ENCODE data around the gene CLEC9A. TPM values are rescaled to one million over a fixed set of nuclear protein-coding genes. Genes with fewer than 3 reads are reported as not detected.

Gene CLEC9A
- total and polyA plus RNA-seq, 7 experiments from 2014 or later, result 0.29 to 0.64 TPM; not detected in 5

DNA sequence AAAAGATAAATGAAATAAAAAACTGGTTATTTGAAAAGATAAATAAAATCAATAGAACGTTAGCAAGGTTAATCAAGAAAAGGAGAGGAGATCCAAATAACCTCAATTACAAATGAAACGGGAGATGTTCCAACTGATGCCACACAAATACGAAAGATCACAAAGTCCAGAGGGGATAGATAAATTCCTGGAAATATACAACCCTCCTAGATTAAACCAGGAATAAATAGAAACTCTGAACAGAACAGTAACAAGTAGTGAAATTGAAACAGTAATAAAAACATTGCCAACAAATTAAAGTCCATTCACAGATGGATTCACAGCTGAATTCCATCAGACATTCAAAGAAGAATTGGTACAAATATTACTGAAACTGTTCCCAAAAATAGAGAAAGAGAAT, 55.9 kb downstream of the CLEC9A start:
- Mint-ChIP-seq H3K4me3 (no peak overlapping the region), H3K9me3 (peaks cover 3 to 27% (median 15%) of the 10 kb centered on the region in 11 donors), H3K27me3 (peaks cover 0 to 23% (median 10%) of the 10 kb centered on the region in 5 donors), H3K4me1 (peaks cover 0 to 5% (median 0%) of the 10 kb centered on the region in 7 donors), H3K27ac (no peak overlapping the region), H3K36me3 (peaks cover 0 to 8% (median 4%) of the 10 kb centered on the region in 5 donors)
- Histone ChIP-seq H3K4me1 (ENCODE audit: control insufficient read depth in 2 of 2, insufficient read depth in 2 of 2, low read length in 2 of 2) (no peaks in the 10 kb centered on the region), H3K4me3 (ENCODE audit: low read length) (no peak overlapping the region), H3K27me3 (ENCODE audit: control insufficient read depth in 2 of 2, insufficient read depth in 2 of 2, low read length in 2 of 2) (no peaks in the 10 kb centered on the region), H3K27ac (ENCODE audit: low read depth, low read length) (no peak overlapping the region), H3K36me3 (ENCODE audit: control insufficient read depth in 2 of 3, insufficient read depth in 3 of 3, low read length in 3 of 3) (no peaks in the 10 kb centered on the region), H3K9me3 (ENCODE audit: control insufficient read depth in 2 of 3, low read length in 3 of 3) (no peaks in the 10 kb centered on the region)
- intact Hi-C loops (cut with micrococcal nuclease), result no loop called here
- POLR2A ChIA-PET, result no interaction called here
- CTCF ChIA-PET, result no interaction called here
- no peak for DNase-seq
- no peak for ATAC-seq

DNA sequence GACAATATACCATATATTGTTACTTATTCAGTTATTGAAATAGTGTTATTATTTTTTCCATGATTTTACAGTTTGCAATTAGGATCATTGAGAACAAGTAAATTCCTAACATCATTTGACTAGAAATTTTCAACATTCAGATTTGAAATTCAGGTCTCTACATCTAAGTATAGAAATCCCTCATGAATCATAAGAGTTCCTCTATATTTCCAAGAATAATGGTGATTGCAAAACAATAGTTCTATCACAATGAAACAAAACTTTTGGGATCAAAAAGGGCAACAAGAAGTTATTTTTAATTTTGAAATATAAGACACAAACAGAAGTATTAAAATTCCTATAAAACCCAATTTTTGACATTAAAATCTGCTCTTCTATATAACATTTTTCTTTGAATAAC, 57.5 kb downstream of the CLEC9A start:
- DNase-seq, result no peak
- H3K4me3 ChIP-seq (ENCODE audit: low read length), result no peak overlapping the region
- H3K27ac Mint-ChIP-seq, result no peak overlapping the region
- no peaks in the 10 kb centered on the region for H3K36me3 ChIP-seq (ENCODE audit: control insufficient read depth in 2 of 3, insufficient read depth in 3 of 3, low read length in 3 of 3)
- H3K36me3 Mint-ChIP-seq, result peaks cover 0 to 8% (median 4%) of the 10 kb centered on the region in 5 donors
- no peak overlapping the region for H3K27ac ChIP-seq (ENCODE audit: low read depth, low read length)
- no peak for ATAC-seq
- POLR2A ChIA-PET, result no interaction called here
- peaks cover 0 to 5% (median 0%) of the 10 kb centered on the region in 7 donors for H3K4me1 Mint-ChIP-seq
- no peaks in the 10 kb centered on the region for H3K27me3 ChIP-seq (ENCODE audit: control insufficient read depth in 2 of 2, insufficient read depth in 2 of 2, low read length in 2 of 2)
- intact Hi-C loops (cut with micrococcal nuclease), result no loop called here
- no peaks in the 10 kb centered on the region for H3K4me1 ChIP-seq (ENCODE audit: control insufficient read depth in 2 of 2, insufficient read depth in 2 of 2, low read length in 2 of 2)
- H3K9me3 ChIP-seq (ENCODE audit: control insufficient read depth in 2 of 3, low read length in 3 of 3), result no peaks in the 10 kb centered on the region
- peaks cover 2 to 17% (median 13%) of the 10 kb centered on the region in 11 donors for H3K9me3 Mint-ChIP-seq
- CTCF ChIA-PET, result no interaction called here
- peaks cover 0 to 24% (median 4%) of the 10 kb centered on the region in 5 donors for H3K27me3 Mint-ChIP-seq
- no peak overlapping the region for H3K4me3 Mint-ChIP-seq

GRCh38 chr12:10088955-10089900, 58.7 kb downstream of the CLEC9A start:
- Histone ChIP-seq H3K4me3 (ENCODE audit: low read length) (no peak overlapping the region), H3K27ac (ENCODE audit: low read depth, low read length) (no peak overlapping the region), H3K4me1 (ENCODE audit: control insufficient read depth in 2 of 2, insufficient read depth in 2 of 2, low read length in 2 of 2) (no peaks in the 10 kb centered on the region), H3K27me3 (ENCODE audit: control insufficient read depth in 2 of 2, insufficient read depth in 2 of 2, low read length in 2 of 2) (no peaks in the 10 kb centered on the region), H3K36me3 (ENCODE audit: control insufficient read depth in 2 of 3, insufficient read depth in 3 of 3, low read length in 3 of 3) (no peaks in the 10 kb centered on the region), H3K9me3 (ENCODE audit: control insufficient read depth in 2 of 3, low read length in 3 of 3) (no peaks in the 10 kb centered on the region)
- Mint-ChIP-seq H3K4me1 (peaks cover 0 to 5% (median 0%) of the 10 kb centered on the region in 7 donors), H3K27ac (no peak overlapping the region), H3K4me3 (no peak overlapping the region), H3K27me3 (peaks cover 0 to 24% (median 4%) of the 10 kb centered on the region in 5 donors), H3K9me3 (peaks cover 0 to 11% (median 6%) of the 10 kb centered on the region in 11 donors), H3K36me3 (peaks cover 0 to 5% (median 1%) of the 10 kb centered on the region in 5 donors)
- DNase-seq (no peak), ATAC-seq (no peak)
- ChIA-PET POLR2A (no interaction called here), CTCF (no interaction called here)
- intact Hi-C loops (cut with micrococcal nuclease), result no loop called here

DNA sequence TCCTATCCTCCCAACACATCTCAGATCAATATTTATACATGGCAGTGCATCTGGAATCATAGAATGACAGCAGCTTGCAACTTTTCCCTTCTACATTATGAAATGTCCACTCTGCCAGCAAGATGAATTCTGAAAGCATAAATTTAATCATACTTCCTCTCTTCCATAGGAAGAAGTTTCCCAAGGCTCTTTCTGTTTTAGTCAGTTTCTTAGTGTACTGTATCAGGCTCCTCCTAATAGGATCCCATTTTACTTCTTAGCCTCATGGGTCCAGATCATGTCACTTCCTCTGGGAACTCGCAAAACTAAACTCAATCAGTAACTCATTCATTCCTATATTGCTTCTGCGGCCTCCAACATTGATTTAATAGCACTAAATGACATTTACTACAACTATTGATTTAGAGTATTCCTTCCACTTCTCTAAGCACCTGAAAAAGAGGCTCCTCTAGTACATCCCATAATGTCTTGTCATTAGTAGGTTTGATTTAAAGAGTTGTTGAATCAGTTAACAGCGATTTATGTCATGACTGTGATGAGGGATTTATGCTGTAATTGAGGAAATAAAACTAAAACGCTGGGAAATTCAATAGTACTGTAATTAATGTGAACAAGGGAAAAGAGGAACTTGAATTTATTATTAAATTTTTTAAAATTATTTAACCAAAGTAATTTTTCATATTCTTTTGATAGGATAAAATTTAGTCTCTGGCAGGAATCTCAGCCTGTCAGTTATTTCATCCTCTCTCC, 64.3 kb downstream of the CLEC9A start:
- no peak for ATAC-seq
- Histone ChIP-seq H3K36me3 (ENCODE audit: control insufficient read depth in 2 of 3, insufficient read depth in 3 of 3, low read length in 3 of 3) (no peaks in the 10 kb centered on the region), H3K27ac (ENCODE audit: low read depth, low read length) (no peak overlapping the region), H3K9me3 (ENCODE audit: control insufficient read depth in 2 of 3, low read length in 3 of 3) (no peaks in the 10 kb centered on the region), H3K27me3 (ENCODE audit: control insufficient read depth in 2 of 2, insufficient read depth in 2 of 2, low read length in 2 of 2) (no peaks in the 10 kb centered on the region), H3K4me3 (ENCODE audit: low read length) (no peak overlapping the region), H3K4me1 (ENCODE audit: control insufficient read depth in 2 of 2, insufficient read depth in 2 of 2, low read length in 2 of 2) (no peaks in the 10 kb centered on the region)
- H3K36me3 Mint-ChIP-seq, result no peaks in the 10 kb centered on the region
- POLR2A ChIA-PET, result no interaction called here
- peaks cover 0 to 11% (median 2%) of the 10 kb centered on the region in 5 donors for H3K27me3 Mint-ChIP-seq
- CTCF ChIA-PET, result no interaction called here
- peaks cover 0 to 3% (median 0%) of the 10 kb centered on the region in 7 donors for H3K4me1 Mint-ChIP-seq
- H3K27ac Mint-ChIP-seq, result no peak overlapping the region
- intact Hi-C loops (cut with micrococcal nuclease), result no loop called here
- no peak overlapping the region for H3K4me3 Mint-ChIP-seq
- H3K9me3 Mint-ChIP-seq, result no peaks in the 10 kb centered on the region
- DNase-seq, result no peak

GRCh38 chr12:10095971-10096370, 65.5 kb downstream of the CLEC9A start:
- Mint-ChIP-seq H3K27me3 (peaks cover 0 to 2% (median 0%) of the 10 kb centered on the region in 5 donors), H3K9me3 (no peaks in the 10 kb centered on the region), H3K36me3 (no peaks in the 10 kb centered on the region), H3K27ac (no peak overlapping the region), H3K4me1 (no peaks in the 10 kb centered on the region), H3K4me3 (no peak overlapping the region)
- Histone ChIP-seq H3K36me3 (ENCODE audit: control insufficient read depth in 2 of 3, insufficient read depth in 3 of 3, low read length in 3 of 3) (no peaks in the 10 kb centered on the region), H3K4me3 (ENCODE audit: low read length) (no peak overlapping the region), H3K4me1 (ENCODE audit: control insufficient read depth in 2 of 2, insufficient read depth in 2 of 2, low read length in 2 of 2) (no peaks in the 10 kb centered on the region), H3K27me3 (ENCODE audit: control insufficient read depth in 2 of 2, insufficient read depth in 2 of 2, low read length in 2 of 2) (no peaks in the 10 kb centered on the region), H3K27ac (ENCODE audit: low read depth, low read length) (no peak overlapping the region), H3K9me3 (ENCODE audit: control insufficient read depth in 2 of 3, low read length in 3 of 3) (no peaks in the 10 kb centered on the region)
- no peak for DNase-seq
- POLR2A ChIA-PET, result no interaction called here
- CTCF ChIA-PET, result interaction anchor here (0.6 kb wide), 1 partner anchor 11 kb away, joined by 4 read pairs; no protein-coding TSS in a partner anchor
- intact Hi-C loops (cut with micrococcal nuclease), result no loop called here
- no peak for ATAC-seq

- POLR2A ChIA-PET, result no interaction called here
- Mint-ChIP-seq H3K27me3 (peaks cover 0 to 5% (median 0%) of the 10 kb centered on the region in 5 donors), H3K27ac (no peak overlapping the region), H3K4me3 (no peak overlapping the region), H3K36me3 (no peaks in the 10 kb centered on the region), H3K9me3 (no peaks in the 10 kb centered on the region), H3K4me1 (no peaks in the 10 kb centered on the region)
- intact Hi-C loops (cut with micrococcal nuclease), result no loop called here
- no peaks in the 10 kb centered on the region for H3K27me3 ChIP-seq (ENCODE audit: control insufficient read depth in 2 of 2, insufficient read depth in 2 of 2, low read length in 2 of 2)
- CTCF ChIA-PET, result interaction anchor here (0.7 kb wide), 1 partner anchor 252 kb away, joined by 4 read pairs; no protein-coding TSS in a partner anchor
- H3K27ac ChIP-seq (ENCODE audit: low read depth, low read length), result no peak overlapping the region
- H3K9me3 ChIP-seq (ENCODE audit: control insufficient read depth in 2 of 3, low read length in 3 of 3), result no peaks in the 10 kb centered on the region
- ATAC-seq (no peak), DNase-seq (no peak)
- H3K4me3 ChIP-seq (ENCODE audit: low read length), result no peak overlapping the region
- H3K36me3 ChIP-seq (ENCODE audit: control insufficient read depth in 2 of 3, insufficient read depth in 3 of 3, low read length in 3 of 3), result no peaks in the 10 kb centered on the region
- H3K4me1 ChIP-seq (ENCODE audit: control insufficient read depth in 2 of 2, insufficient read depth in 2 of 2, low read length in 2 of 2), result no peaks in the 10 kb centered on the region
Observed at GRCh38 chr12:10097521-10097920, 67.0 kb downstream of the CLEC9A start.

All from naive thymus-derived CD4-positive, alpha-beta T cell (primary cell).